GM13976 (cell line): ENCODE results near the gene GATA3.

ENCODE experiments used
- DNase-seq: peaks from one replicate; pipeline ENCODE4 v3.0.0; 2012; ENCODE audit warnings: low spot score
- CTCF ChIP-seq: IDR thresholded peaks from 2 replicates; pipeline ENCODE4 v1.5.1; 2012; ENCODE audit warnings: borderline replicate concordance, mild to moderate bottlenecking; ENCODE audit not compliant: insufficient read depth; ENCODE audit errors: extremely low read depth, missing control alignments, control extremely low read depth
- in situ Hi-C: fragments of 300-500 bp; cut with MboI; formaldehyde crosslinking; loops from one replicate; pipeline ENCODE4 v1.12.0; 2022; ENCODE audit warnings: low sequenced_read_pairs, mixed read lengths, inconsistent platforms; ENCODE audit not compliant: unreplicated experiment

GATA3 gene

GRCh38 chr10:8055420-8056349 lies 1.2 kb downstream of the GATA3 start:
- no peak for DNase-seq
- in situ Hi-C loops, result loop anchor here (10.0 kb wide), 1 partner anchor 1149 kb away; no protein-coding TSS in a partner anchor
- TF ChIP-seq CTCF, result no peak

GRCh38 chr10:8056378-8056777 lies 1.9 kb downstream of the GATA3 start:
- in situ Hi-C loops, result loop anchor here (10.0 kb wide), 1 partner anchor 1148 kb away; no protein-coding TSS in a partner anchor
- TF ChIP-seq CTCF, result no peak
- DNase-seq, result no peak

- in situ Hi-C loops, result loop anchor here (10.0 kb wide), 1 partner anchor 1148 kb away; no protein-coding TSS in a partner anchor
- TF ChIP-seq CTCF, result peak; percentile 10
These were observed 2.4 kb downstream of the GATA3 start for GRCh38 chr10:8056871-8057331.

GRCh38 chr10:8057636-8058273 lies 3.3 kb downstream of the GATA3 start:
- DNase-seq, result no peak
- no peak for TF ChIP-seq CTCF
- in situ Hi-C loops, result loop anchor here (10.0 kb wide), 1 partner anchor 1147 kb away; no protein-coding TSS in a partner anchor

More at GRCh38 chr10:8056871-8057331, 2.4 kb downstream of the GATA3 start:
- no peak for DNase-seq

- no peak for DNase-seq
- in situ Hi-C loops, result loop anchor here (10.0 kb wide), 1 partner anchor 1146 kb away; no protein-coding TSS in a partner anchor
- TF ChIP-seq CTCF, result no peak
These were observed 4.0 kb downstream of the GATA3 start for GRCh38 chr10:8058274-8059111.
